OCI-LY7 (cell line): ENCODE results near the gene TMEM212. TPM values are rescaled to one million over a fixed set of nuclear protein-coding genes. Genes with fewer than 3 reads are reported as not detected.
"Not testable (repeated sequence)": the region's sequence is repeated elsewhere in the genome, so short reads cannot be mapped to it uniquely, and the experiment has no call there.

Experiments used
- BruUV-seq: library from RNA; stranded (reverse); fragments of 400-500 nt; replicated peaks from 2 replicates; lab custom pipeline; 2021; lab: Mats Ljungman, UMichigan
- CTCF ChIA-PET: fragments of 300-600 bp; sonication (Branson Sonifier 250); formaldehyde crosslinking; loops from one replicate; lab custom pipeline; 2022; ENCODE audit warnings: antibody characterized with exemption; ENCODE audit not compliant: unreplicated experiment; lab: Charles Lee
- POLR2A ChIA-PET: fragments of 300-600 bp; sonication (Branson Sonifier 250); formaldehyde crosslinking; loops from one replicate; lab custom pipeline; 2022; ENCODE audit warnings: antibody characterized with exemption; lab: Charles Lee
- DNase-seq: peaks from one replicate; pipeline ENCODE4 v3.0.0-alpha.2; 2015; ENCODE audit warnings: low spot score
- H2AFZ ChIP-seq: fragments of 200-600 bp; sonication (generic), shearing (Covaris generic); 2 replicates; pipeline ENCODE4 v1.6.1; 2014; ENCODE audit warnings: mild to moderate bottlenecking, antibody characterized with exemption, low read length, moderate library complexity
- H3K27ac ChIP-seq: fragments of 200-600 bp; sonication (generic); 2 replicates; pipeline ENCODE4 v1.5.1; 2014; ENCODE audit warnings: mixed run types, low read depth, mild to moderate bottlenecking, moderate library complexity, low read length, inconsistent platforms; ENCODE audit not compliant: poor library complexity, severe bottlenecking
- H3K36me3 ChIP-seq: fragments of 200-600 bp; sonication (generic); 2 replicates; pipeline ENCODE4 v1.6.1; 2014; ENCODE audit warnings: mild to moderate bottlenecking, antibody characterized with exemption, low read length, moderate library complexity, mixed read lengths; ENCODE audit not compliant: insufficient read depth
- H3K4me1 ChIP-seq: fragments of 200-600 bp; sonication (generic); 2 replicates; pipeline ENCODE4 v1.5.1; 2014; ENCODE audit warnings: mild to moderate bottlenecking, low read length; ENCODE audit not compliant: insufficient read depth, poor library complexity, severe bottlenecking
- H3K4me2 ChIP-seq: fragments of 200-600 bp; sonication (generic); 2 replicates; pipeline ENCODE4 v1.6.1; 2014; ENCODE audit warnings: mild to moderate bottlenecking, low read length
- H3K4me3 ChIP-seq: fragments of 200-600 bp; sonication (generic); 2 replicates; pipeline ENCODE4 v1.5.1; 2014; ENCODE audit warnings: mild to moderate bottlenecking, low read depth, low read length; ENCODE audit not compliant: poor library complexity, severe bottlenecking
- H3K79me2 ChIP-seq: fragments of 200-600 bp; sonication (generic); 2 replicates; pipeline ENCODE4 v1.6.1; 2016; ENCODE audit warnings: low read depth, mild to moderate bottlenecking, low read length, moderate library complexity, mixed read lengths; ENCODE audit not compliant: insufficient read depth
- H3K9me2 ChIP-seq: fragments of 200-600 bp; sonication (generic); 2 replicates; pipeline ENCODE4 v1.6.1; 2016; ENCODE audit warnings: mild to moderate bottlenecking, low read length, mixed read lengths; ENCODE audit not compliant: insufficient read depth
- H3K9me3 ChIP-seq: fragments of 200-600 bp; sonication (generic); 2 replicates; pipeline ENCODE4 v1.6.1; 2014; ENCODE audit warnings: mild to moderate bottlenecking, mixed run types, low read length, mixed read lengths
- H4K20me1 ChIP-seq: fragments of 200-600 bp; sonication (generic); 2 replicates; pipeline ENCODE4 v1.6.1; 2014; ENCODE audit warnings: mild to moderate bottlenecking, antibody characterized with exemption, low read length, moderate library complexity, mixed read lengths; ENCODE audit not compliant: insufficient read depth
- EZH2phosphoT487 ChIP-seq: fragments of 200-600 bp; sonication (generic); IDR thresholded peaks from 2 replicates; pipeline ENCODE4 v1.6.1; 2018; ENCODE audit warnings: low read depth, borderline replicate concordance, mild to moderate bottlenecking, mixed run types, antibody characterized with exemption, low read length, moderate library complexity, mixed read lengths
- intact Hi-C: fragments of 100-400 bp; cut with micrococcal nuclease; formaldehyde crosslinking; loops from one replicate; pipeline ENCODE4 v1.10.0; 2022; ENCODE audit not compliant: unreplicated experiment
- total RNA-seq, 2 experiments: library from RNA; depleted of rRNA in 1 of 2; stranded (reverse); fragments of >200 nt in 1 of 2; shearing (Covaris generic) in 1 of 2; gene quantifications; 2 replicates each; pipeline ENCODE4 v1.2.3, GENCODE V29; 2014 to 2022
- TF ChIP-seq, protein P1 (sequence below): fragments of 200-600 bp; sonication (generic); conservative IDR thresholded peaks from 2 replicates; pipeline ENCODE4 v1.5.1; 2014; ENCODE audit warnings: mild to moderate bottlenecking, antibody characterized with exemption, low read length, moderate library complexity, mixed read lengths

Gene TMEM212
- total RNA-seq, 2 experiments from 2014 or later, result not detected

DNA sequence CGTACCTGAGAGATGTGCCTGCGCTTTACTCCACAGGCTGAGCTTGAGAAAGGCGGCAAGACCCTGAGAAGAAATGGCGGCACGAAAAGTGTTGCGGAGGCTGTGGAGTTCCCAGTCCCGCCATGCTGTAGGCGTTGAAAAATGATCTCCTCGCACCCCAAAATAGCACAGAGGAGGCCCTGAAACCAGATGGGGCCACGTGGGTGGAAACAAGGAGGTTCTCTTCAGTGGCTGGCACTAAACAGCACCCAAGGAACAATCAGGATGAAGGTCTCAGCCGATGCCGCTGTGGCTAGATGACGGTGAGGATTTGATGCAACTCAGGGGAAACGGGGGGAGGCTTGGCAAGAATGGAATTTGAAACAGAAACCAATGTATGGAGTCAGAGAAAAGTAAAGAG lies 57.3 kb downstream of the TMEM212 start:
- no peaks in the 10 kb centered on the region for H3K36me3 ChIP-seq
- ChIA-PET CTCF (no interaction called here), POLR2A (interaction anchor here (1.1 kb wide), 1 partner anchor 25 kb away, joined by 3 read pairs; no protein-coding TSS in a partner anchor)
- H3K4me2 ChIP-seq, result no peak overlapping the region
- H3K79me2 ChIP-seq, result no peaks in the 10 kb centered on the region
- DNase-seq, result no peak
- no peaks in the 10 kb centered on the region for H4K20me1 ChIP-seq
- no TSS peak for BruUV-seq
- intact Hi-C loops, result no loop called here
- no peak overlapping the region for H3K27ac ChIP-seq
- H3K4me1 ChIP-seq, result no peaks in the 10 kb centered on the region
- H3K9me2 ChIP-seq, result no peaks in the 10 kb centered on the region
- no peaks in the 10 kb centered on the region for H3K9me3 ChIP-seq
- no peak for TF ChIP-seq EZH2phosphoT487
- TF ChIP-seq, protein P1, sequence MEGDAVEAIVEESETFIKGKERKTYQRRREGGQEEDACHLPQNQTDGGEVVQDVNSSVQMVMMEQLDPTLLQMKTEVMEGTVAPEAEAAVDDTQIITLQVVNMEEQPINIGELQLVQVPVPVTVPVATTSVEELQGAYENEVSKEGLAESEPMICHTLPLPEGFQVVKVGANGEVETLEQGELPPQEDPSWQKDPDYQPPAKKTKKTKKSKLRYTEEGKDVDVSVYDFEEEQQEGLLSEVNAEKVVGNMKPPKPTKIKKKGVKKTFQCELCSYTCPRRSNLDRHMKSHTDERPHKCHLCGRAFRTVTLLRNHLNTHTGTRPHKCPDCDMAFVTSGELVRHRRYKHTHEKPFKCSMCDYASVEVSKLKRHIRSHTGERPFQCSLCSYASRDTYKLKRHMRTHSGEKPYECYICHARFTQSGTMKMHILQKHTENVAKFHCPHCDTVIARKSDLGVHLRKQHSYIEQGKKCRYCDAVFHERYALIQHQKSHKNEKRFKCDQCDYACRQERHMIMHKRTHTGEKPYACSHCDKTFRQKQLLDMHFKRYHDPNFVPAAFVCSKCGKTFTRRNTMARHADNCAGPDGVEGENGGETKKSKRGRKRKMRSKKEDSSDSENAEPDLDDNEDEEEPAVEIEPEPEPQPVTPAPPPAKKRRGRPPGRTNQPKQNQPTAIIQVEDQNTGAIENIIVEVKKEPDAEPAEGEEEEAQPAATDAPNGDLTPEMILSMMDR, result no peak
- no peak overlapping the region for H3K4me3 ChIP-seq
- H2AFZ ChIP-seq, result no peak overlapping the region

DNA sequence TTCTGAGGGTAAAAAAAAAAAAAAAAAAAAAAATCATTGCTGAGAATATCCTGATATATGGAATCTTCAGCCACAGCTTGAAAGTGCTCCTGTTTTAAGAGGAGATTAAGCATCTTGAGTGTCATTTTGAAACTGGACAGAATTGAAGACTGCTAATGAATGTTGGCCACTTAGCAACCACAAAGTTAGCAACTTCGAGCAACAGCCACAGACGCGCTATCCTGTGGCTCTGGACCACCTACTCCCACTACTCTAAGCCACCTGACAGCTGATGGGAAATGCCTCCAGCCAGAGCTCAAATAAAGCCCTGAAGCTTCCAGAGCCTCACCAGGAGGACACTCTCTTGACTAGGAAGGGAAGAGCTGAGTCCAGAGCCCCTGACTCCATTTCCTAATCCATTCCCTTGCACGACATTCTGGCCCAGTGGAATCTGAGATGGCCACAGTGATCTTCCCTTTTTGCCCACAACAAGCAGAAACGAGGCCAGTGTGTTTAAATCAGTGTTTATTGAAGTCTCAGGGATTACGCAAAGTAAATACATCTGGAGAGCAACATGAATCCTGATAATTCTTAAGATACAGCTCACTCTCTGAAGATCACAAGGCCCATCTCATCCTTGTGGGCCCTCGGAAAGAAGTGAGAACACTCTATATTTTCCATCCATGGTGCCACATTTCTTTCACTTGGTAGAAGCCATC lies 58.6 kb downstream of the TMEM212 start:
- H4K20me1 ChIP-seq, result no peaks in the 10 kb centered on the region
- no peak overlapping the region for H3K27ac ChIP-seq
- intact Hi-C loops, result no loop called here
- POLR2A ChIA-PET, result no interaction called here
- no peaks in the 10 kb centered on the region for H3K4me1 ChIP-seq
- no peak overlapping the region for H3K4me2 ChIP-seq
- CTCF ChIA-PET, result no interaction called here
- BruUV-seq, result no TSS peak
- H3K9me3 ChIP-seq, result no peaks in the 10 kb centered on the region
- H3K36me3 ChIP-seq, result no peaks in the 10 kb centered on the region
- no peaks in the 10 kb centered on the region for H3K79me2 ChIP-seq
- DNase-seq, result no peak
- TF ChIP-seq, protein P1, result no peak
- no peak for TF ChIP-seq EZH2phosphoT487
- no peak overlapping the region for H2AFZ ChIP-seq
- no peaks in the 10 kb centered on the region for H3K9me2 ChIP-seq
- no peak overlapping the region for H3K4me3 ChIP-seq

DNA sequence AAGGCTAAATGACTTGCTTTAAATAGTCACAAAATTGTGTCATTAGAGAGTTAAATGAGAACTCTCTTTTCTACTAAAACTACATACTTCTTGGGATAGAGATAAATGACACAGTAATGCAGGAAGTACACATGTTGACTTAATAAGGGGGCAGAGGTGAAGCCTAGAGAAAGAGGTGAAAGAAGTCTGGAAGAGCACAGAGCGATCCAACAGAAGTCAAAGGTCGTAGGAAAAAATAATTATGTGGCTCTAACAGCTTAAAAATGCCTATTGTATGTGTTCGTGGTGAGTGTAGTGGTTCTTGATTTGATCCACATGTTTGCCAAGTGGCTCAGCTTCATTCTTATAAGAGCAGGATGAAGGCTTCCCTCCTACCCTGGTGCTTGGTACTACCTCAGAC lies 61.7 kb downstream of the TMEM212 start:
- no peaks in the 10 kb centered on the region for H3K4me1 ChIP-seq
- H3K9me2 ChIP-seq, result no peaks in the 10 kb centered on the region
- H3K79me2 ChIP-seq, result no peaks in the 10 kb centered on the region
- intact Hi-C loops, result no loop called here
- no peak overlapping the region for H3K4me2 ChIP-seq
- no peak overlapping the region for H2AFZ ChIP-seq
- ChIA-PET POLR2A (no interaction called here), CTCF (no interaction called here)
- no peaks in the 10 kb centered on the region for H4K20me1 ChIP-seq
- DNase-seq, result no peak
- no peaks in the 10 kb centered on the region for H3K9me3 ChIP-seq
- no peak for TF ChIP-seq EZH2phosphoT487
- TF ChIP-seq, protein P1, result no peak
- no TSS peak for BruUV-seq
- no peaks in the 10 kb centered on the region for H3K36me3 ChIP-seq
- H3K4me3 ChIP-seq, result no peak overlapping the region
- H3K27ac ChIP-seq, result no peak overlapping the region

DNA sequence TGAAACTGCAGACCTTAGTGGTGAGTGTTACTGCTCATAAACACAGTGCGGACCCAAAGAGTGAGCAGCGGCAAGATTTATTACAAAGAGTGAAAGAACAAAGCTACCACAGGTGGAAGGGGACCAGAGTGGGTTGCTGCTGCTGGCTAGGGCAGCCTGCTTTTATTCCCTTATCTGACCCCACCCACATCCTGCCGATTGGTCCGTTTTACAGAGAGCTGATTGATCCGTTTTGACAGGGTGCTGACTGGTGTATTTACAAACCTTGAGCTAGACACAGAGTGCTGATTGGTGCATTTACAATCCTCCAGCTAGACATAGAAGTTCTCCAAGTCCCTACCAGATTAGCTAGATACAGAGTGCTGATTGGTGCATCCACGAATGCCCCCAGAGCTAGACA lies 63.4 kb downstream of the TMEM212 start:
- H3K4me3 ChIP-seq, intact Hi-C loops, H2AFZ ChIP-seq, DNase-seq, H3K79me2 ChIP-seq, H3K4me2 ChIP-seq, H3K36me3 ChIP-seq, H4K20me1 ChIP-seq, H3K4me1 ChIP-seq, POLR2A ChIA-PET, BruUV-seq, CTCF ChIA-PET, H3K9me2 ChIP-seq, H3K9me3 ChIP-seq, H3K27ac ChIP-seq: not testable (repeated sequence)
